Measurements from ENCODE around the gene AHNAK.

- no peak for TF ChIP-seq CTCF (IDR thresholded peaks at IDR 0.05)
- TF ChIP-seq POLR2A (IDR thresholded peaks at IDR 0.05), result no peak
Observed at GRCh38 chr11:62409831-62410230, 136.8 kb downstream of the AHNAK start.
